B cell (primary cell): ENCODE measurements around the gene KCNIP1. TPM values are rescaled to one million over a fixed set of nuclear protein-coding genes. Genes with fewer than 3 reads are reported as not detected.

Experiments used
- ATAC-seq: fragments of 200-7000 bp; cut with Tn5 transposase; one replicate; pipeline ENCODE4 v1.10.0; 2021; ENCODE audit warnings: low read depth, mild to moderate bottlenecking, moderate number of reproducible peaks, moderate library complexity
- CTCF ChIA-PET: fragments of 350-600 bp; sonication (Branson Sonifier 250); formaldehyde crosslinking; loops from one replicate; lab custom pipeline; 2021; ENCODE audit warnings: antibody characterized with exemption, inconsistent platforms; lab: Charles Lee
- POLR2A ChIA-PET: fragments of 350-600 bp; sonication (Branson Sonifier 250); formaldehyde crosslinking; loops from one replicate; lab custom pipeline; 2021; ENCODE audit warnings: antibody characterized with exemption; lab: Charles Lee
- DNase-seq: peaks from one replicate; pipeline ENCODE4 v3.0.0; 2013
- H2AFZ ChIP-seq: 2 replicates; pipeline ENCODE4 v1.6.1; 2012; ENCODE audit warnings: mild to moderate bottlenecking, low read depth, low read length; ENCODE audit not compliant: insufficient read depth, poor library complexity, severe bottlenecking
- H3K27ac ChIP-seq, 2 donors: 1 replicate in 1 of 2; 2 replicates in 1 of 2; pipeline ENCODE4 v1.5.1; 2012 to 2013; ENCODE audit warnings: low read length in 2 of 2, mild to moderate bottlenecking in 2 of 2, moderate library complexity in 1 of 2
- H3K27me3 ChIP-seq, 4 experiments: fragments of 200-600 bp in 1 of 4; sonication (generic) in 1 of 4; replicated peaks in 1 of 4; 1 replicate in 2 of 4; 2 replicates in 2 of 4; pipeline versions ENCODE4 v1.6.1 to v1.7.0; 2013 to 2016; ENCODE audit warnings: low read length in 3 of 4, mild to moderate bottlenecking in 2 of 4, mixed read lengths in 1 of 4, moderate library complexity in 1 of 4; ENCODE audit not compliant: insufficient read depth in 4 of 4, control insufficient read depth in 3 of 4; ENCODE audit errors: control extremely low read depth in 1 of 4
- H3K36me3 ChIP-seq, 2 experiments: replicated peaks in 1 of 2; 1 replicate in 1 of 2; 2 replicates in 1 of 2; pipeline versions ENCODE4 v1.6.1 to v1.7.1; 2013; ENCODE audit warnings: low read length in 1 of 2; ENCODE audit not compliant: insufficient read depth in 2 of 2, control insufficient read depth in 1 of 2; ENCODE audit errors: control extremely low read depth in 1 of 2, extremely low read depth in 1 of 2
- H3K4me1 ChIP-seq, 2 donors: fragments of 200-600 bp in 1 of 2; sonication (generic) in 1 of 2; 1 replicate in 1 of 2; 2 replicates in 1 of 2; pipeline versions ENCODE4 v1.5.1 to v1.6.1; 2013 to 2017; ENCODE audit warnings: low read length in 2 of 2; ENCODE audit not compliant: control insufficient read depth in 2 of 2, insufficient read depth in 2 of 2
- H3K4me2 ChIP-seq: replicated peaks from 2 replicates; pipeline ENCODE3; 2012; ENCODE audit warnings: mild to moderate bottlenecking, low read depth, low read length; ENCODE audit not compliant: poor library complexity, severe bottlenecking
- H3K4me3 ChIP-seq, 5 experiments: fragments of 200-600 bp in 1 of 5; sonication (generic) in 1 of 5; 1 replicate in 3 of 5; 2 replicates in 2 of 5; pipeline versions ENCODE4 v1.5.1 to v1.7.0; 2011 to 2016; ENCODE audit warnings: low read length in 4 of 5, mild to moderate bottlenecking in 4 of 5, low read depth in 2 of 5, control low read depth in 1 of 5, moderate library complexity in 1 of 5; ENCODE audit not compliant: insufficient read depth in 1 of 5; ENCODE audit errors: control extremely low read depth in 1 of 5, extremely low read depth in 1 of 5
- H3K79me2 ChIP-seq: fragments of 200-600 bp; sonication (generic); one replicate; pipeline ENCODE4 v1.6.0; 2016; ENCODE audit warnings: low read length; ENCODE audit not compliant: control insufficient read depth, insufficient read depth
- H3K9ac ChIP-seq: fragments of 200-600 bp; sonication (generic); 2 replicates; pipeline ENCODE4 v1.6.1; 2017; ENCODE audit warnings: mild to moderate bottlenecking, low read length, moderate library complexity
- H3K9me3 ChIP-seq, 3 donors: one replicate each; pipeline versions ENCODE4 v1.6.1 to v1.7.1; 2013; ENCODE audit warnings: low read length in 2 of 3; ENCODE audit not compliant: control insufficient read depth in 2 of 3, insufficient read depth in 1 of 3; ENCODE audit errors: control extremely low read depth in 1 of 3
- H4K20me1 ChIP-seq: 2 replicates; pipeline ENCODE4 v1.6.0; 2012; ENCODE audit warnings: mild to moderate bottlenecking, low read length; ENCODE audit not compliant: insufficient read depth, control insufficient read depth, poor library complexity, severe bottlenecking
- H3K27ac Mint-ChIP-seq: one replicate; pipeline ENCODE4 v1.8.0; 2021; ENCODE audit warnings: mixed read lengths
- H3K27me3 Mint-ChIP-seq: one replicate; pipeline ENCODE4 v1.8.0; 2021; ENCODE audit warnings: mixed read lengths
- H3K4me1 Mint-ChIP-seq: one replicate; pipeline ENCODE4 v1.8.0; 2021; ENCODE audit warnings: mixed read lengths
- H3K4me3 Mint-ChIP-seq: one replicate; pipeline ENCODE4 v1.8.0; 2021; ENCODE audit warnings: mixed read lengths
- H3K9me3 Mint-ChIP-seq: one replicate; pipeline ENCODE4 v1.8.0; 2022; ENCODE audit warnings: mixed read lengths; ENCODE audit not compliant: insufficient read depth
- CTCF ChIP-seq: fragments of 200-600 bp; IDR thresholded peaks from one replicate; pipeline ENCODE4 v1.8.0; 2022; ENCODE audit warnings: antibody characterized with exemption, mild to moderate bottlenecking
- EZH2 ChIP-seq: IDR thresholded peaks from 2 replicates; pipeline ENCODE4 v1.6.1; 2012; ENCODE audit warnings: borderline replicate concordance, low read depth, mild to moderate bottlenecking, moderate library complexity, low read length; ENCODE audit not compliant: insufficient read depth, poor library complexity, severe bottlenecking
- WGBS: methylation state at CpG from one replicate; pipeline ENCODE4 v1.1.5; 2013; ENCODE audit warnings: missing lambda C conversion rate; ENCODE audit not compliant: insufficient coverage; 5-methylcytosine and 5-hydroxymethylcytosine counted together
- intact Hi-C: fragments of 100-400 bp; cut with micrococcal nuclease; formaldehyde crosslinking; loops from one replicate; pipeline ENCODE4 v1.10.0; 2022
- polyA plus RNA-seq: library from polyadenylated mRNA; depleted of rRNA; stranded (reverse); fragments of >200 nt; gene quantifications from 2 replicates; pipeline ENCODE4 v1.2.3, GENCODE V29; 2012
- total RNA-seq, 2 donors: library from RNA; stranded (reverse); fragments of 120-200 nt in 1 of 2; gene quantifications; 1 replicate in 1 of 2; 2 replicates in 1 of 2; pipeline versions ENCODE4 v1.2.3 to v1.2.4, GENCODE V29; 2013 to 2022

KCNIP1 gene
- total and polyA plus RNA-seq, 2 donors (not counting 1 experiment from before 2014, with no cell fraction given), result not detected

- Histone ChIP-seq H3K27me3 (peaks cover 0 to 22% (median 2%) of the 10 kb centered on the region in 4 experiments), H2AFZ (no peak overlapping the region), H3K79me2 (no peaks in the 10 kb centered on the region), H3K36me3 (no peaks in the 10 kb centered on the region), H4K20me1 (no peaks in the 10 kb centered on the region), H3K27ac (no peak overlapping the region), H3K4me1 (peaks cover 5 to 7% of the 10 kb centered on the region in 2 donors), H3K4me3 (no peak overlapping the region), H3K9ac (no peak overlapping the region), H3K4me2 (peak overlapping the region; percentile 37), H3K9me3 (peaks cover 0 to 6% (median 0%) of the 10 kb centered on the region in 3 donors)
- Mint-ChIP-seq H3K27me3 (peaks cover 50% of the 10 kb centered on the region), H3K9me3 (no peaks in the 10 kb centered on the region), H3K4me3 (no peak overlapping the region), H3K4me1 (peaks cover 3% of the 10 kb centered on the region), H3K27ac (no peak overlapping the region)
- intact Hi-C loops, result no loop called here
- TF ChIP-seq EZH2, result no peak
- no peak for TF ChIP-seq CTCF
- POLR2A ChIA-PET, result no interaction called here
- ATAC-seq (no peak), DNase-seq (no peak)
- WGBS, result 22% methylated on average over 11 of the region's 12 CpGs
- CTCF ChIA-PET, result interaction anchor here (0.6 to 6.3 kb wide), 2 partner anchors 47 to 598 kb away, joined by 3 to 41 read pairs; no protein-coding TSS in a partner anchor
These were observed 240.0 kb downstream of the KCNIP1 start for GRCh38 chr5:170743876-170744212.

GRCh38 chr5:170745481-170746071 lies 241.8 kb downstream of the KCNIP1 start:
- Mint-ChIP-seq H3K4me1 (peaks cover 3% of the 10 kb centered on the region), H3K4me3 (no peak overlapping the region), H3K27me3 (peaks cover 55% of the 10 kb centered on the region), H3K27ac (no peak overlapping the region), H3K9me3 (no peaks in the 10 kb centered on the region)
- Histone ChIP-seq H3K4me3 (no peak overlapping the region), H3K4me1 (peaks cover 5 to 7% of the 10 kb centered on the region in 2 donors), H3K4me2 (no peak overlapping the region), H2AFZ (no peak overlapping the region), H3K9me3 (peaks cover 0 to 6% (median 0%) of the 10 kb centered on the region in 3 donors), H3K27ac (no peak overlapping the region), H3K36me3 (no peaks in the 10 kb centered on the region), H3K9ac (no peak overlapping the region), H4K20me1 (no peaks in the 10 kb centered on the region), H3K27me3 (peaks cover 0 to 26% (median 2%) of the 10 kb centered on the region in 4 experiments), H3K79me2 (no peaks in the 10 kb centered on the region)
- DNase-seq (no peak), ATAC-seq (no peak)
- intact Hi-C loops, result no loop called here
- no peak for TF ChIP-seq EZH2
- no peak for TF ChIP-seq CTCF
- CTCF ChIA-PET, result interaction anchor here (0.8 to 6.3 kb wide), 3 partner anchors 42 to 49 kb away, joined by 3 to 41 read pairs (median 3); no protein-coding TSS in a partner anchor
- WGBS, result 55% methylated on average over 11 of the region's 12 CpGs
- POLR2A ChIA-PET, result no interaction called here
